HepG2 (cell line): ENCODE results near the gene BLOC1S1. TPM values are rescaled to one million over a fixed set of nuclear protein-coding genes. Genes with fewer than 3 reads are reported as not detected.

Source experiments
- CEBPB ChIP-seq: IDR thresholded peaks from 2 replicates; pipeline ENCODE4 v1.6.1; 2011; ENCODE audit warnings: low read depth, low read length, improper control_type of control experiment, borderline replicate concordance
- ELF1 ChIP-seq: sonication (generic); formaldehyde crosslinking; IDR thresholded peaks from 2 replicates; pipeline ENCODE4 v1.4.0; 2020; ENCODE audit warnings: missing genetic modification reagents
- FOXA3 ChIP-seq: IDR thresholded peaks from 2 replicates; pipeline ENCODE4 v1.6.1; 2016; ENCODE audit warnings: missing genetic modification reagents, missing compliant biosample characterization
- HIC2 ChIP-seq: sonication (generic); formaldehyde crosslinking; IDR thresholded peaks from 2 replicates; pipeline ENCODE4 v1.9.0; 2022; ENCODE audit warnings: low read depth, missing genetic modification reagents
- HOMEZ ChIP-seq: IDR thresholded peaks from 2 replicates; pipeline ENCODE4 v1.6.1; 2016; ENCODE audit warnings: low read depth
- KDM5A ChIP-seq: fragments of 200-600 bp; sonication (generic); IDR thresholded peaks from 2 replicates; pipeline ENCODE4 v1.7.0; 2018; ENCODE audit warnings: antibody characterized with exemption, mild to moderate bottlenecking, low read length, borderline replicate concordance
- MAFK ChIP-seq, 2 experiments: IDR thresholded peaks in 1 of 2; conservative IDR thresholded peaks in 1 of 2; 2 replicates each; pipeline ENCODE4 v1.6.1; 2011; ENCODE audit warnings: improper control_type of control experiment in 2 of 2, low read length in 2 of 2
- NCOA1 ChIP-seq: sonication (generic); formaldehyde crosslinking; IDR thresholded peaks from 2 replicates; pipeline ENCODE4 v1.9.0; 2021; ENCODE audit warnings: missing genetic modification reagents
- PBX3 ChIP-seq: sonication (generic); formaldehyde crosslinking; IDR thresholded peaks from 2 replicates; pipeline ENCODE4 v1.8.1; 2023; ENCODE audit warnings: missing genetic modification reagents, inconsistent platforms, borderline replicate concordance
- PITX1 ChIP-seq: sonication (generic); formaldehyde crosslinking; IDR thresholded peaks from 2 replicates; pipeline ENCODE4 v1.5.1; 2020; ENCODE audit warnings: mild to moderate bottlenecking, missing genetic modification reagents
- RFX3 ChIP-seq: IDR thresholded peaks from 2 replicates; pipeline ENCODE4 v1.6.1; 2016; ENCODE audit warnings: missing biosample characterization, missing genetic modification reagents
- RFXAP ChIP-seq: sonication (generic); formaldehyde crosslinking; IDR thresholded peaks from 2 replicates; pipeline ENCODE4 v1.4.0; 2020; ENCODE audit warnings: missing genetic modification reagents, borderline replicate concordance
- SAP130 ChIP-seq: IDR thresholded peaks from 2 replicates; pipeline ENCODE4 v1.6.1; 2016; ENCODE audit warnings: low read depth
- SMAD3 ChIP-seq: sonication (generic); formaldehyde crosslinking; IDR thresholded peaks from 2 replicates; pipeline ENCODE4 v1.4.0; 2020; ENCODE audit warnings: missing genetic modification reagents
- SMC3 ChIP-seq: IDR thresholded peaks from 2 replicates; pipeline ENCODE4 v1.6.1; 2011; ENCODE audit warnings: low read length, improper control_type of control experiment
- SP5 ChIP-seq: IDR thresholded peaks from 2 replicates; pipeline ENCODE4 v1.6.1; 2016; ENCODE audit warnings: low read depth, borderline replicate concordance
- STAG1 ChIP-seq: sonication (generic); formaldehyde crosslinking; IDR thresholded peaks from 2 replicates; pipeline ENCODE4 v1.4.0; 2020; ENCODE audit warnings: missing genetic modification reagents
- SYNCRIP ChIP-seq: fragments of 200-400 bp; formaldehyde crosslinking; IDR thresholded peaks from 2 replicates; pipeline ENCODE4 v1.6.1; 2018; ENCODE audit warnings: mild to moderate bottlenecking, low read depth, low read length; ENCODE audit not compliant: insufficient read depth
- TAF15 ChIP-seq: fragments of 200-400 bp; formaldehyde crosslinking; IDR thresholded peaks from one replicate; pipeline ENCODE4 v1.6.1; 2018; ENCODE audit warnings: mild to moderate bottlenecking, low read depth, low read length; ENCODE audit not compliant: poor library complexity, severe bottlenecking
- TEAD3 ChIP-seq: optimal IDR thresholded peaks from 2 replicates; pipeline ENCODE3; 2016; ENCODE audit warnings: borderline replicate concordance
- ZBTB25 ChIP-seq: IDR thresholded peaks from 2 replicates; pipeline ENCODE4 v1.6.1; 2018; ENCODE audit warnings: missing genetic modification reagents
- ZBTB7B ChIP-seq: sonication (generic); formaldehyde crosslinking; IDR thresholded peaks from 2 replicates; pipeline ENCODE4 v1.4.0; 2020; ENCODE audit warnings: missing genetic modification reagents
- ZNF143 ChIP-seq: sonication (generic); formaldehyde crosslinking; IDR thresholded peaks from 2 replicates; pipeline ENCODE4 v1.4.0; 2020; ENCODE audit warnings: missing genetic modification reagents
- ZNF589 ChIP-seq: sonication (generic); formaldehyde crosslinking; conservative IDR thresholded peaks from 2 replicates; pipeline ENCODE4 v1.8.0; 2022; ENCODE audit warnings: mild to moderate bottlenecking, moderate library complexity, missing genetic modification reagents
- polyA plus RNA-seq, 8 experiments: library from polyadenylated mRNA; depleted of rRNA in 3 of 8; stranded (reverse) in 7 of 8; unstranded in 1 of 8; fragments of >200 nt; fragmentation: Illumina TruSeq in 4 of 8; extraction: Trizol in 4 of 8; gene quantifications; 2 replicates each; pipeline versions ENCODE4 v1.2.1 to v1.2.3, GENCODE V29; 2011 to 2016; ENCODE audit warnings: low read depth in 4 of 8, missing spikeins in 1 of 8, mixed read lengths in 1 of 8; ENCODE audit not compliant: insufficient read depth in 1 of 8
- total RNA-seq, 5 experiments: library from RNA; depleted of rRNA; stranded (reverse); fragments of >200 nt; fragmentation: Illumina TruSeq; extraction: Trizol; gene quantifications; 2 replicates each; pipeline ENCODE4 v1.2.3, GENCODE V29; 2016; ENCODE audit warnings: low read depth in 1 of 5

BLOC1S1 gene
- total and polyA plus RNA-seq, 2 of the 13 experiments (the other 11 are each of a cell fraction or from before 2014, with no cell fraction given) = 55.1 to 95.3 TPM

- TF ChIP-seq FOXA3 (CRISPR knock-in tag) = 0 out of 2 replicates have a peak, but pooled peaks have one; percentile 7
- TF ChIP-seq ZBTB7B (CRISPR knock-in tag) = 0 out of 2 replicates have a peak, but pooled peaks have one; percentile 40
- no peak for TF ChIP-seq PITX1 (CRISPR knock-in tag)
- TF ChIP-seq TEAD3 (CRISPR knock-in tag) = peak; percentile 34
- TF ChIP-seq SYNCRIP = no peak
- TF ChIP-seq CEBPB = no peak
- TF ChIP-seq MAFK (conservative IDR thresholded peaks at IDR 0.05 in 1 of 2, IDR thresholded peaks at IDR 0.05 in 1 of 2; ENCODE audit: low read length in 2 of 2) = peak; percentile 93 to 95
- no peak for TF ChIP-seq ZBTB25
- no peak for TF ChIP-seq TAF15
- TF ChIP-seq NCOA1 (CRISPR knock-in tag) = no peak
- TF ChIP-seq ELF1 (CRISPR knock-in tag) = peak; percentile 18; the same call in 1 of the 2 replicates
- no peak for TF ChIP-seq HIC2 (CRISPR knock-in tag)
- TF ChIP-seq ZNF589 = no peak
- no peak for TF ChIP-seq RFXAP (CRISPR knock-in tag)
- peak; percentile 81 for TF ChIP-seq RFX3 (CRISPR knock-in tag)
- TF ChIP-seq PBX3 (CRISPR knock-in tag) = no peak
- peak; percentile 79 for TF ChIP-seq SMC3
- TF ChIP-seq ZNF143 (CRISPR knock-in tag) = no peak
- peak; percentile 57; the same call in 1 of the 2 replicates for TF ChIP-seq SP5 (CRISPR knock-in tag)
- TF ChIP-seq STAG1 (CRISPR knock-in tag) = peak; percentile 86
- 0 out of 2 replicates have a peak, but pooled peaks have one; percentile 11 for TF ChIP-seq HOMEZ (CRISPR knock-in tag)
- peak; percentile 81 for TF ChIP-seq KDM5A
- 0 out of 2 replicates have a peak, but pooled peaks have one; percentile 11 for TF ChIP-seq SMAD3 (CRISPR knock-in tag)
- peak; percentile 46; the same call in 1 of the 2 replicates for TF ChIP-seq SAP130 (CRISPR knock-in tag)
Observed at GRCh38 chr12:55738123-55739024, 22.5 kb downstream of the BLOC1S1 start (continued).
